ENCODE measurements around the gene ZNRF4.
"Not testable (repeated sequence)": the region's sequence is repeated elsewhere in the genome, so short reads cannot be mapped to it uniquely, and the experiment has no call there.

Gene ZNRF4

GRCh38 chr19:5477451-5478215 lies 22.4 kb downstream of the ZNRF4 start:
- no peak for DNase-seq

GRCh38 chr19:5478241-5478924 lies 23.2 kb downstream of the ZNRF4 start:
- DNase-seq: no peak

- no peak for DNase-seq
Measured at GRCh38 chr19:5478925-5479588, 23.8 kb downstream of the ZNRF4 start.

GRCh38 chr19:5479958-5480357 lies 24.7 kb downstream of the ZNRF4 start:
- no peak for DNase-seq

- peak; percentile 13 for DNase-seq
Measured at GRCh38 chr19:5480427-5480836, 25.2 kb downstream of the ZNRF4 start.

GRCh38 chr19:5481957-5482356 lies 26.7 kb downstream of the ZNRF4 start:
- no peak for DNase-seq

- DNase-seq: peak; percentile 76
Measured at GRCh38 chr19:5484398-5485285, 29.4 kb downstream of the ZNRF4 start.

- no peak for DNase-seq
Measured at GRCh38 chr19:5485286-5485636, 30.0 kb downstream of the ZNRF4 start.

- DNase-seq: not testable (repeated sequence)
Measured at GRCh38 chr19:5485658-5486057, 30.4 kb downstream of the ZNRF4 start.

- no peak for DNase-seq
Measured at GRCh38 chr19:5487222-5487621, 32.0 kb downstream of the ZNRF4 start.

GRCh38 chr19:5489551-5489950 lies 34.3 kb downstream of the ZNRF4 start:
- no peak for DNase-seq

GRCh38 chr19:5491565-5491964 lies 36.3 kb downstream of the ZNRF4 start:
- no peak for DNase-seq

- DNase-seq: no peak
Measured at GRCh38 chr19:5492281-5492634, 37.0 kb downstream of the ZNRF4 start.

- DNase-seq: no peak
Measured at GRCh38 chr19:5492635-5493409, 37.6 kb downstream of the ZNRF4 start.

GRCh38 chr19:5494773-5495172 lies 39.6 kb downstream of the ZNRF4 start:
- no peak for DNase-seq

GRCh38 chr19:5495792-5496191 lies 40.6 kb downstream of the ZNRF4 start:
- no peak for DNase-seq

- no peak for DNase-seq
Measured at GRCh38 chr19:5497297-5497696, 42.1 kb downstream of the ZNRF4 start.

GRCh38 chr19:5498830-5499550 lies 43.8 kb downstream of the ZNRF4 start:
- DNase-seq: no peak

GRCh38 chr19:5501907-5502306 lies 46.7 kb downstream of the ZNRF4 start:
- DNase-seq: no peak

GRCh38 chr19:5503598-5503997 lies 48.4 kb downstream of the ZNRF4 start:
- no peak for DNase-seq

- no peak for DNase-seq
Measured at GRCh38 chr19:5504114-5504513, 48.9 kb downstream of the ZNRF4 start.

Data from NCI-H1436 (cell line).